Neural progenitor cell (in vitro differentiated cells): ENCODE results near the gene ADAM22. TPM values are rescaled to one million over a fixed set of nuclear protein-coding genes. Genes with fewer than 3 reads are reported as not detected.

Source experiments
- DNase-seq: peaks from one replicate; pipeline ENCODE4 v3.0.0-alpha.2; 2016; ENCODE audit warnings: low spot score
- H2AFZ ChIP-seq: fragments of 200-600 bp; sonication (generic); replicated peaks from 2 replicates; pipeline ENCODE4 v1.6.1; 2016; ENCODE audit warnings: antibody characterized with exemption
- H3F3A ChIP-seq: fragments of 200-600 bp; sonication (generic); 2 replicates; pipeline ENCODE4 v1.6.1; 2016; ENCODE audit warnings: antibody characterized with exemption, low read depth
- H3K27ac ChIP-seq: fragments of 200-600 bp; sonication (generic); 2 replicates; pipeline ENCODE4 v1.5.1; 2016; ENCODE audit warnings: mild to moderate bottlenecking
- H3K27me3 ChIP-seq: fragments of 200-600 bp; sonication (generic); 2 replicates; pipeline ENCODE4 v1.6.1; 2016; ENCODE audit warnings: mild to moderate bottlenecking, moderate library complexity
- H3K36me3 ChIP-seq: fragments of 200-600 bp; sonication (generic); 2 replicates; pipeline ENCODE4 v1.5.1; 2016
- H3K4me1 ChIP-seq: fragments of 200-600 bp; sonication (generic); 2 replicates; pipeline ENCODE4 v1.6.1; 2016; ENCODE audit warnings: mixed run types
- H3K4me2 ChIP-seq: fragments of 200-600 bp; sonication (generic); 2 replicates; pipeline ENCODE4 v1.6.1; 2016
- H3K4me3 ChIP-seq: fragments of 200-600 bp; sonication (generic); 2 replicates; pipeline ENCODE4 v1.5.1; 2016
- H3K79me2 ChIP-seq: fragments of 200-600 bp; sonication (generic); 2 replicates; pipeline ENCODE4 v1.6.1; 2016; ENCODE audit warnings: low read depth
- H3K9ac ChIP-seq: fragments of 200-600 bp; sonication (generic); 2 replicates; pipeline ENCODE4 v1.6.1; 2016
- H3K9me3 ChIP-seq: fragments of 200-600 bp; sonication (generic); 2 replicates; pipeline ENCODE4 v1.5.1; 2016; ENCODE audit warnings: low read depth
- H4K20me1 ChIP-seq: fragments of 200-600 bp; sonication (generic); 2 replicates; pipeline ENCODE4 v1.6.1; 2016; ENCODE audit warnings: low read depth
- H3K27ac Mint-ChIP-seq: 3 replicates; pipeline ENCODE4 v1.8.0; 2021; ENCODE audit warnings: mixed read lengths
- H3K27me3 Mint-ChIP-seq: 2 replicates; pipeline ENCODE4 v1.8.0; 2022; ENCODE audit warnings: low read depth, mild to moderate bottlenecking, inconsistent platforms, moderate library complexity, mixed read lengths; ENCODE audit not compliant: insufficient read depth
- H3K36me3 Mint-ChIP-seq: 3 replicates; pipeline ENCODE4 v1.8.0; 2021; ENCODE audit warnings: mixed read lengths
- H3K4me1 Mint-ChIP-seq: 3 replicates; pipeline ENCODE4 v1.8.0; 2021; ENCODE audit warnings: mixed read lengths
- H3K4me3 Mint-ChIP-seq: 3 replicates; pipeline ENCODE4 v1.8.0; 2021; ENCODE audit warnings: mild to moderate bottlenecking, moderate library complexity, mixed read lengths
- H3K9me3 Mint-ChIP-seq: 3 replicates; pipeline ENCODE4 v1.8.0; 2020; ENCODE audit warnings: mixed read lengths
- EZH2 ChIP-seq: fragments of 200-600 bp; sonication (generic); IDR thresholded peaks from 2 replicates; pipeline ENCODE4 v1.6.1; 2017; ENCODE audit warnings: antibody characterized with exemption, mild to moderate bottlenecking, moderate library complexity
- EZH2phosphoT487 ChIP-seq: fragments of 200-600 bp; sonication (generic); IDR thresholded peaks from 2 replicates; pipeline ENCODE4 v1.6.1; 2017; ENCODE audit warnings: antibody characterized with exemption
- total RNA-seq: library from RNA; depleted of rRNA; stranded (reverse); fragments of >200 nt; gene quantifications from 2 replicates; pipeline ENCODE4 v1.2.3, GENCODE V29; 2015; ENCODE audit warnings: low replicate concordance
- TF ChIP-seq, protein P1 (sequence below): fragments of 200-600 bp; sonication (generic); IDR thresholded peaks from 2 replicates; pipeline ENCODE4 v1.5.1; 2017; ENCODE audit warnings: antibody characterized with exemption, mild to moderate bottlenecking

The ADAM22 gene
- total RNA-seq, 1 donor from 2014 or later, result 13.7 TPM

DNA sequence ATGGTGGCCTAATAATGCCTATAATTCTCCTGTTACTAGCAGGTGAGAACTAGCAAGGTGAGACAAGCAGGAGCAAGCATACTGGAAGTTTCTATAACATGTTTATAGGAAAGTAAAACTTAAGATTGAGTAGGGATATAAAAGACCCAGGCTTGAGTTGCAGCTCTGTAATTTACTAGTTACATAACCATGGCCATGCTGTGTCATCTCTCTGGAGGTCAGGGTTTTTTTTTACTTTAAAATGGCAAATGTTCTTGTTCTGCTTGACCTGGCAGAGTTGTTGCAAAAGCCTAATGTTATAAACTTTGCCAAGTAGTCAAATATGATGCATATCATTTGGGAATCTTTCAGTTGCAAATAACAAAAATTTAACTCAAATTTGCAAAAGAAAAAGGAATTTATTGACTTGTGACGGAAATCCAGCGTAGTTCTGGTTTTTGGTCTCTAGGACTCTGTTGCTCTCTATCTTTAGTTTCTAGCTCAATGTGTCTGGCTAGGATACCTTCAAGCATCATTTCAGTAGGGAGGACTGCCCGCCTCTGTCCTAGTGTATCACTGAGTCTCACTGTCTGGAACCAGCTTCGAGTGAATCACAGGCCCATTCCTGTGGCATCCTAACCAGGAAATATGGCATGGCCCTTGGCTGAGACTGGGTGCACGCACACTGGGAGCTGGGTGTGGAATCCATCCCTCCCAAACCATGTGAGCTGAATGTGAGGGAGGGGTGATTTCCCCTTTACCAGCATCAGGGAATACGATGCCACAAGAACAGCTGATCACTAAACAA, 67.9 kb downstream of the ADAM22 start:
- Mint-ChIP-seq H3K36me3 (no peaks in the 10 kb centered on the region), H3K27me3 (no peaks in the 10 kb centered on the region), H3K4me1 (peaks cover 3% of the 10 kb centered on the region), H3K27ac (no peak overlapping the region), H3K9me3 (no peaks in the 10 kb centered on the region), H3K4me3 (no peak overlapping the region)
- TF ChIP-seq, protein P1, sequence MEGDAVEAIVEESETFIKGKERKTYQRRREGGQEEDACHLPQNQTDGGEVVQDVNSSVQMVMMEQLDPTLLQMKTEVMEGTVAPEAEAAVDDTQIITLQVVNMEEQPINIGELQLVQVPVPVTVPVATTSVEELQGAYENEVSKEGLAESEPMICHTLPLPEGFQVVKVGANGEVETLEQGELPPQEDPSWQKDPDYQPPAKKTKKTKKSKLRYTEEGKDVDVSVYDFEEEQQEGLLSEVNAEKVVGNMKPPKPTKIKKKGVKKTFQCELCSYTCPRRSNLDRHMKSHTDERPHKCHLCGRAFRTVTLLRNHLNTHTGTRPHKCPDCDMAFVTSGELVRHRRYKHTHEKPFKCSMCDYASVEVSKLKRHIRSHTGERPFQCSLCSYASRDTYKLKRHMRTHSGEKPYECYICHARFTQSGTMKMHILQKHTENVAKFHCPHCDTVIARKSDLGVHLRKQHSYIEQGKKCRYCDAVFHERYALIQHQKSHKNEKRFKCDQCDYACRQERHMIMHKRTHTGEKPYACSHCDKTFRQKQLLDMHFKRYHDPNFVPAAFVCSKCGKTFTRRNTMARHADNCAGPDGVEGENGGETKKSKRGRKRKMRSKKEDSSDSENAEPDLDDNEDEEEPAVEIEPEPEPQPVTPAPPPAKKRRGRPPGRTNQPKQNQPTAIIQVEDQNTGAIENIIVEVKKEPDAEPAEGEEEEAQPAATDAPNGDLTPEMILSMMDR, result no peak
- TF ChIP-seq EZH2phosphoT487 (no peak), EZH2 (no peak)
- Histone ChIP-seq H3K36me3 (no peaks in the 10 kb centered on the region), H3K27ac (no peak overlapping the region), H3K4me3 (no peak overlapping the region), H3K9ac (no peak overlapping the region), H4K20me1 (no peaks in the 10 kb centered on the region), H3F3A (no peaks in the 10 kb centered on the region), H3K79me2 (no peaks in the 10 kb centered on the region), H3K9me3 (no peaks in the 10 kb centered on the region), H3K27me3 (no peaks in the 10 kb centered on the region), H2AFZ (no peak overlapping the region), H3K4me1 (no peaks in the 10 kb centered on the region), H3K4me2 (no peak overlapping the region)
- DNase-seq, result no peak

DNA sequence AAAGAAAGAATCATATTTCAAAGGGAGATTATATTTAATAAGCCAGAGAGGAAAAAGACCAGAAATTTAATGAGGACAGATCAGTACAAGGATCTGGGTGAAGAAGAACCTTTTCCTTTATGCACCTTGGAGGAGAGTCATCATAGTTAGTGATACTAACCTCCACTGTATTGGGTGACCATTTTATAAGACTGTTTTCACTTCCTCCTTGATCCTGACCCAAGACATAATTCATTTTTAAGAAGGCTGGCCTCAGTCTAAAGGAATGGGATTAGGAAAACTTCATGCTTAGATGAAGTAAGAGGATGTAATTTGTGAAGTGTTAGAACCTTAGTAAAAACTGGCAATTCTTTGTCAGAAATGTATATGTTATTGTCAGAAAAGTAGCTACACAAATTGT, 68.6 kb downstream of the ADAM22 start:
- Histone ChIP-seq H3F3A (no peaks in the 10 kb centered on the region), H3K9me3 (no peaks in the 10 kb centered on the region), H3K79me2 (no peaks in the 10 kb centered on the region), H3K27me3 (no peaks in the 10 kb centered on the region), H3K4me3 (no peak overlapping the region), H3K4me1 (no peaks in the 10 kb centered on the region), H3K9ac (no peak overlapping the region), H3K36me3 (no peaks in the 10 kb centered on the region), H4K20me1 (no peaks in the 10 kb centered on the region), H3K27ac (no peak overlapping the region), H2AFZ (no peak overlapping the region), H3K4me2 (no peak overlapping the region)
- TF ChIP-seq EZH2, result no peak
- no peak for TF ChIP-seq EZH2phosphoT487
- TF ChIP-seq, protein P1, result no peak
- H3K4me1 Mint-ChIP-seq, result peaks cover 3% of the 10 kb centered on the region
- no peaks in the 10 kb centered on the region for H3K9me3 Mint-ChIP-seq
- H3K36me3 Mint-ChIP-seq, result no peaks in the 10 kb centered on the region
- H3K27me3 Mint-ChIP-seq, result no peaks in the 10 kb centered on the region
- no peak overlapping the region for H3K27ac Mint-ChIP-seq
- no peak for DNase-seq
- no peak overlapping the region for H3K4me3 Mint-ChIP-seq

GRCh38 chr7:88003581-88003980, 69.5 kb downstream of the ADAM22 start:
- no peak overlapping the region for H3K4me3 ChIP-seq
- Mint-ChIP-seq H3K4me3 (no peak overlapping the region), H3K27ac (no peak overlapping the region), H3K4me1 (peaks cover 3% of the 10 kb centered on the region), H3K9me3 (no peaks in the 10 kb centered on the region), H3K27me3 (no peaks in the 10 kb centered on the region), H3K36me3 (no peaks in the 10 kb centered on the region)
- H3K27me3 ChIP-seq, result no peaks in the 10 kb centered on the region
- no peak overlapping the region for H3K27ac ChIP-seq
- no peaks in the 10 kb centered on the region for H3K9me3 ChIP-seq
- H4K20me1 ChIP-seq, result no peaks in the 10 kb centered on the region
- no peak overlapping the region for H3K4me2 ChIP-seq
- no peaks in the 10 kb centered on the region for H3K36me3 ChIP-seq
- no peaks in the 10 kb centered on the region for H3K79me2 ChIP-seq
- H3F3A ChIP-seq, result no peaks in the 10 kb centered on the region
- DNase-seq, result no peak
- H2AFZ ChIP-seq, result no peak overlapping the region
- no peaks in the 10 kb centered on the region for H3K4me1 ChIP-seq
- no peak overlapping the region for H3K9ac ChIP-seq
- TF ChIP-seq EZH2, result no peak
- TF ChIP-seq EZH2phosphoT487, result no peak
- TF ChIP-seq, protein P1, result no peak
